ENCODE results near the gene SAMD4A. TPM values are rescaled to one million over a fixed set of nuclear protein-coding genes. Genes with fewer than 3 reads are reported as not detected.

The SAMD4A gene
- total RNA-seq, 2 experiments from 2014 or later: 0.06 to 1.0 TPM

GRCh38 chr14:54653712-54654469 is 87.0 kb downstream of the SAMD4A start:
- Histone ChIP-seq H3K4me2 (ENCODE audit: low read length) (no peak overlapping the region), H3K4me1 (ENCODE audit: insufficient read depth, low read length, poor library complexity, severe bottlenecking) (no peaks in the 10 kb centered on the region), H2AFZ (ENCODE audit: low read length) (no peak overlapping the region), H3K4me3 (ENCODE audit: low read depth, low read length, poor library complexity, severe bottlenecking) (no peak overlapping the region), H3K9me2 (ENCODE audit: insufficient read depth, low read length) (no peaks in the 10 kb centered on the region), H3K27ac (ENCODE audit: low read depth, low read length, poor library complexity, severe bottlenecking) (no peak overlapping the region), H4K20me1 (ENCODE audit: insufficient read depth, low read length) (no peaks in the 10 kb centered on the region), H3K79me2 (ENCODE audit: insufficient read depth, low read depth, low read length) (no peaks in the 10 kb centered on the region), H3K36me3 (ENCODE audit: insufficient read depth, low read length) (no peaks in the 10 kb centered on the region), H3K9me3 (ENCODE audit: low read length) (no peaks in the 10 kb centered on the region)
- intact Hi-C loops (cut with micrococcal nuclease; ENCODE audit: unreplicated experiment): no loop called here
- ChIA-PET CTCF (ENCODE audit: unreplicated experiment) (no interaction called here), POLR2A (no interaction called here)
- no peak for DNase-seq (ENCODE audit: low spot score)
- TF ChIP-seq, protein P1, sequence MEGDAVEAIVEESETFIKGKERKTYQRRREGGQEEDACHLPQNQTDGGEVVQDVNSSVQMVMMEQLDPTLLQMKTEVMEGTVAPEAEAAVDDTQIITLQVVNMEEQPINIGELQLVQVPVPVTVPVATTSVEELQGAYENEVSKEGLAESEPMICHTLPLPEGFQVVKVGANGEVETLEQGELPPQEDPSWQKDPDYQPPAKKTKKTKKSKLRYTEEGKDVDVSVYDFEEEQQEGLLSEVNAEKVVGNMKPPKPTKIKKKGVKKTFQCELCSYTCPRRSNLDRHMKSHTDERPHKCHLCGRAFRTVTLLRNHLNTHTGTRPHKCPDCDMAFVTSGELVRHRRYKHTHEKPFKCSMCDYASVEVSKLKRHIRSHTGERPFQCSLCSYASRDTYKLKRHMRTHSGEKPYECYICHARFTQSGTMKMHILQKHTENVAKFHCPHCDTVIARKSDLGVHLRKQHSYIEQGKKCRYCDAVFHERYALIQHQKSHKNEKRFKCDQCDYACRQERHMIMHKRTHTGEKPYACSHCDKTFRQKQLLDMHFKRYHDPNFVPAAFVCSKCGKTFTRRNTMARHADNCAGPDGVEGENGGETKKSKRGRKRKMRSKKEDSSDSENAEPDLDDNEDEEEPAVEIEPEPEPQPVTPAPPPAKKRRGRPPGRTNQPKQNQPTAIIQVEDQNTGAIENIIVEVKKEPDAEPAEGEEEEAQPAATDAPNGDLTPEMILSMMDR (conservative IDR thresholded peaks at IDR 0.05; ENCODE audit: low read length): no peak
- TF ChIP-seq EZH2phosphoT487 (IDR thresholded peaks at IDR 0.05; ENCODE audit: borderline replicate concordance, low read depth, low read length): no peak
- BruUV-seq (replicated peaks): no TSS peak

GRCh38 chr14:54654605-54655004 is 87.7 kb downstream of the SAMD4A start:
- no peaks in the 10 kb centered on the region for H4K20me1 ChIP-seq (ENCODE audit: insufficient read depth, low read length)
- TF ChIP-seq, protein P1 (conservative IDR thresholded peaks at IDR 0.05; ENCODE audit: low read length): no peak
- TF ChIP-seq EZH2phosphoT487 (IDR thresholded peaks at IDR 0.05; ENCODE audit: borderline replicate concordance, low read depth, low read length): no peak
- CTCF ChIA-PET (ENCODE audit: unreplicated experiment): interaction anchor here (0.6 kb wide), 1 partner anchor 86 kb away, joined by 3 read pairs; no protein-coding TSS in a partner anchor
- BruUV-seq (replicated peaks): no TSS peak
- no peaks in the 10 kb centered on the region for H3K36me3 ChIP-seq (ENCODE audit: insufficient read depth, low read length)
- no peaks in the 10 kb centered on the region for H3K79me2 ChIP-seq (ENCODE audit: insufficient read depth, low read depth, low read length)
- DNase-seq (ENCODE audit: low spot score): no peak
- POLR2A ChIA-PET: no interaction called here
- no peaks in the 10 kb centered on the region for H3K9me2 ChIP-seq (ENCODE audit: insufficient read depth, low read length)
- H3K9me3 ChIP-seq (ENCODE audit: low read length): no peaks in the 10 kb centered on the region
- no peak overlapping the region for H3K4me3 ChIP-seq (ENCODE audit: low read depth, low read length, poor library complexity, severe bottlenecking)
- no peak overlapping the region for H3K4me2 ChIP-seq (ENCODE audit: low read length)
- no peak overlapping the region for H3K27ac ChIP-seq (ENCODE audit: low read depth, low read length, poor library complexity, severe bottlenecking)
- no peak overlapping the region for H2AFZ ChIP-seq (ENCODE audit: low read length)
- intact Hi-C loops (cut with micrococcal nuclease; ENCODE audit: unreplicated experiment): no loop called here
- H3K4me1 ChIP-seq (ENCODE audit: insufficient read depth, low read length, poor library complexity, severe bottlenecking): no peaks in the 10 kb centered on the region

GRCh38 chr14:54658836-54659235 is 91.9 kb downstream of the SAMD4A start:
- ChIA-PET POLR2A (no interaction called here), CTCF (ENCODE audit: unreplicated experiment) (no interaction called here)
- no peaks in the 10 kb centered on the region for H3K79me2 ChIP-seq (ENCODE audit: insufficient read depth, low read depth, low read length)
- H3K27ac ChIP-seq (ENCODE audit: low read depth, low read length, poor library complexity, severe bottlenecking): no peak overlapping the region
- no peak for DNase-seq (ENCODE audit: low spot score)
- H3K4me1 ChIP-seq (ENCODE audit: insufficient read depth, low read length, poor library complexity, severe bottlenecking): no peaks in the 10 kb centered on the region
- intact Hi-C loops (cut with micrococcal nuclease; ENCODE audit: unreplicated experiment): no loop called here
- H3K9me3 ChIP-seq (ENCODE audit: low read length): no peaks in the 10 kb centered on the region
- no peaks in the 10 kb centered on the region for H3K36me3 ChIP-seq (ENCODE audit: insufficient read depth, low read length)
- TF ChIP-seq, protein P1 (conservative IDR thresholded peaks at IDR 0.05; ENCODE audit: low read length): no peak
- TF ChIP-seq EZH2phosphoT487 (IDR thresholded peaks at IDR 0.05; ENCODE audit: borderline replicate concordance, low read depth, low read length): no peak
- no peak overlapping the region for H3K4me2 ChIP-seq (ENCODE audit: low read length)
- H3K9me2 ChIP-seq (ENCODE audit: insufficient read depth, low read length): no peaks in the 10 kb centered on the region
- H3K4me3 ChIP-seq (ENCODE audit: low read depth, low read length, poor library complexity, severe bottlenecking): no peak overlapping the region
- no peaks in the 10 kb centered on the region for H4K20me1 ChIP-seq (ENCODE audit: insufficient read depth, low read length)
- H2AFZ ChIP-seq (ENCODE audit: low read length): no peak overlapping the region
- BruUV-seq (replicated peaks): no TSS peak
